Measurements from ENCODE around the gene HLA-DMB.
A peak's percentile ranks its signal among the peaks of the same experiment; 100 is the strongest.
"Not testable (repeated sequence)": the region's sequence is repeated elsewhere in the genome, so short reads cannot be mapped to it uniquely, and the experiment has no call there.

The HLA-DMB gene

DNA sequence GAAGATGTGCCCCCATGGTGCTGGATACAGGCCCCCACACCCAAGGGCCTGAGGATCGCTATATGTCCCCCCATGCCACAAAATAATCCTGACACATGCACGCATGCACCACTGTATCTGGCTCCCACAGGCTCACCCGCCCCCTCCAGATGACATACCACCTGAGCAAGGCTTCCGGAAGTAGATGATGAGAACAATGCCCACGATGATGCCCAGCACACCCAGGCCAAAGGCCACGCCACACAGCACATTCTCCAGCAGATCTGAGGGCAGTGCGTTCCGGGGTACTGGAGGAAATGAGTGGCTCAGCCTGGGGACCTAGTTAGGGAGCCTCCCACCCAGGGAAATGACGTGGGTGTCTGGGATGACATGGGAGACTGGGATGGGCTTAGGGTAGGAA, 8.3 kb upstream of the HLA-DMB start:
- no peak for DNase-seq

DNA sequence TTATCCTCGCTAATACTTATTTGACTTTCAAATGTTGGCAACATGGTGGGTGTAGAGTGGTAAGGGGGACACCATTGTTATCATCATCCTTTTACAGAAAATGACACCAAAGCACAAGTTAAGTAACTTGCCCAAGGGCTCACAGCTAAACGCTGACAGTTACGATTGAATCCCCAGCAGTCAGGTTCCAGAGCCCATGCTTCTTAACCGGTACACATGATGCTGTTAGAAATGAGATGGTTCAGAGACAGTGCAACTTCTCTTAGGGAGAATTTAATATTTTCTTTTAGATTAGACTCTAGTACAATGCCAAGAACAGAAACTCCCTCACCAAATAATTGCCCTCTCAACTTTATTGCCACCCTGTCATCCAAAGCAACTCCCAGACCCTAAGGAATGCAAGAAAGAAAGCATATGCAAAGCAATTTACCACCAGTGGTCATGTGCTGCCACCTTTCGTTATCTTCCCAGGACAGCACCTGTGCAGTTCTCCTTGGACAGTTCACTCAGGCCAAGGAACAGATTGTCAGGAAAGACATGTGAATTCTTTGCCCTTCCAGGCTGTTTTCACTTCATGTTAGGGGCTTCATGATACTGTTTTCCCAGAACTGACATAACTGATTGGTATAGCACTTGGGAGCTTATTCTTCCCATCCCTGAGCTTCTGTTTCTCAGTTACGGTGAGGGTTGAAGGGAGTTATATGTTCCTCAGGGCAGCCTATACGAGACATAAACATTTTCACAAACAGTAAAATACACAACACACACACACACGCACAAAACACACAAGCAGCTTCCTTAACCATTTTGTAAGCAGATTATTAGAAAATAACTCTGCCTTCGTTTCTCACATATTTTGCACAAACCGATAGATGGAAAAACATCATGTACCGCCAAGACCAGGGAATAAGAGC, 7.0 kb upstream of the HLA-DMB start:
- peak; percentile 57 for DNase-seq

DNA sequence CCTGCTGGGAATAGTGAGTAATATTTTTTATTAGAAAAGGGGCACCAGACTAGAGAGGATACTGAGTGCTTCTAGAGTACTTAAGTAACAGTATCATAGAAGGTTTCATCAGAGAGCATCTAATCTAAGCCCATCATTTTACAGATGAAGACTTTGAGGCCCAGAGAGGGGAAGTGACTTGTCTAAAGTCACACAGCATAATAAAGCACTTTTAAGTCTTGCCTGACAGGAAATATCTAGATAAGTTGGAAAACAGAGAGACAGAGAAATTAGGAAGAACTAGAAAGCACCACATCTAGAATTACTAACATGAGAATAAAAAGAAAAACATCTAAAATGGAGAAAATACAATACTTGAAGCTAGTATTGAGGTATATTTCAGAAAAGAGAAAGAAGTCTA, 6.1 kb upstream of the HLA-DMB start:
- DNase-seq: no peak

DNA sequence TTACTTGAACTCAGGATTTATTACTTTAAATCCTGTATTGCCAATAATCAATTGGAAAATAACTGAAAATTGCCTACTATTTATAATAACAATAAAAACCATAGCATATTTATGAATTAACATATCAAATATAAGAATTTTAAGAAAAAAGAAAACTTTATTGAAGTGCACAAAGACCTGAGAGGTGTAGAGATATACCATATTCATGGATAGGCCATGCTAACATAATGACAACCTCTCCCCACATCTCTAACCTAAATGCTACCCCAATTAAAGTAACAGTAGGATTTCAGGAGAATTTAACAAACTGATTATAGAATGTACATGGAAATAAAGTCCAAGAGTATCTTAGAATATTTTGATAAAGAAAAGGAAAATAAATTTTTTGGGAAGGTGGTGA, 5.1 kb upstream of the HLA-DMB start:
- DNase-seq: no peak

DNA sequence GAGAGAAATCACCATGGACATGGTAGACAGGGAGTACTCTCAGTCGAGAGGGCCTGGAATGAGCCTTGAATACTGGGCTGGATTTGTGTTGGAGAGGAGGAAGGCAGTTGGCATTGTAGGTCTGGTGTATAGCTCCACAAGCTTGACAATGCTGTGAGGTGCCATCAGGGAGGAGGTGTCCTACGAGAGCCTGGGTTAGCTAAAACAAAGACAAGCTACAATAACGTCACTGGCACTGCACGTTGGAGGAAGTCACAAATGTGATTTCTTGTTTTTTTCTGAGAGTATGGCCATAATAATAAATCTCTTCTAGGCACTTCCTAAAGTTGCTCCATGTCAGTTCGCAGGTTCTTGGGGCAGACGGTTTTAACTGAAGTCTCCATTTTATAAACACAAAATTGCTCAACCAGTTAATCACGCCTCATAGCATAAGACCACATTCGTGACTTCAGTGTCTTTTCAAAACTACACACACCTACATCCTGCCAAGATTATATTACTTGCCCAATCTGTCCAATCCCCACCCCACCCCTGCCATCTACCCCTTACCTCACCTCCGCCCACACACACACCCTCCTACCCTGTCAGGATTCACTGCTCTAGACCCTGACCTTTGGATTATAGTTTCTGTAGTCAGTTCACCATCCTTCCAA, 4.4 kb upstream of the HLA-DMB start:
- no peak for DNase-seq

DNA sequence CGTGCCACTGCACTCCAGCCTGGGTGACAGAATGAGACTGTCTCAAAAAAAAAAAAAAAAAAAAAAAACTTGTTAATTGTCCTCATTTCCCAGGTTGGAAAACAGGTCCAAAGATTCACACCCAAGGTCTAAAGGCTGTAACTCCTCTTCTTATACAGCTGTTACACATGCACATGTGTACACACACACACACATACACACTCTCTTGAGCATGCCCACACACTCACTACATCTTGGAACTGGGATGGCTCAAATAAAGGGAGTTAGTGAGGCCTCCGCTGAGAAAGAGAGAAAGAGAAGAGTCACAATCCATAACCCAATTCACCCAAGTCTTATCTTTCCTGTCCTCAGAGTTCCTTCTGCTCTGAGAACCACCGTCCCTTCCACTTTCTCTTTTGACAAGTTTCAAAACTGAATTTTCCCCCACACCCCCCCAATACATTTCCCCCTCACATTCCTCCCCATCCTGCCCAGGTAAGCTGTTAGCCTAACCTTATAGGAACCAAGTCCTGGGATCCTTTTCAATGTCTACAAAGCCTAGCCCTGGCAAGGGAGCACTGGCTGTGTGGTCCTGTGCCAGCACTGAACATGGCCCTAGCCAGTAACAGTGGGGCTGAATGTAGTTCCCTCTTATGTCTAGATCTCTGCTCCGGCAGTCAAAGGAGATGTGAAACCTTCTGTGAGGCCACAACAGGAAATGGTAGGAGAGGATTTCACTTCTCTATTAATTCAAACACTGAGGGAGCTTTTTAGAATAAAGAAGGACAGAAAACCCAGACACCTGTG, 3.2 kb upstream of the HLA-DMB start:
- DNase-seq: no peak

DNA sequence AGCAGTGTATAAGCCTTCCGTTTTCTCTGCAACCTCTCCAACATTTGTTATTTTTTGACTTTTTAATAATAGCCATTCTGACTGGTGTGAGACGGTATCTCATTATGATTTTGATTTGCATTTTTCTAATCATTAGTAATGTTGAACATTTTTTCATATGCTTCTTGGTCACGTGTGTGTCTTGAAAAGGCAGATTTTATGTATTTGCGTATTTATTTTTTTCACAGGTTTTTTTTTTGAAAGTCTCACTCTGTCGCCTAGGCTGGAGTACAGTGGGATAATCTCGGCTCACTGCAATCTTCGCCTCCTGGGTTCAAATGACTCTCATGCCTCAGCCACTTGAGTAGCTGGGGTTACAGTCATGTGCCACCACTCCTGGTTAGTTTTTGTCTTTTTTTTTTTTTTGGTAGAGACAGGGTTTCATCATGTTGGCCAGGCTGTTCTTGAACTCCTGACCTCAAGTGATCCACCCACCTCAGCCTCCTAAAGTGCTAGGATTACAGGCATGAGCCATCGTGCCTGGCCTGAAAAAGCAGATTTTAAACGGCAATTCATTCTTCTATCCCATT, 1.8 kb upstream of the HLA-DMB start:
- DNase-seq: not testable (repeated sequence)

DNA sequence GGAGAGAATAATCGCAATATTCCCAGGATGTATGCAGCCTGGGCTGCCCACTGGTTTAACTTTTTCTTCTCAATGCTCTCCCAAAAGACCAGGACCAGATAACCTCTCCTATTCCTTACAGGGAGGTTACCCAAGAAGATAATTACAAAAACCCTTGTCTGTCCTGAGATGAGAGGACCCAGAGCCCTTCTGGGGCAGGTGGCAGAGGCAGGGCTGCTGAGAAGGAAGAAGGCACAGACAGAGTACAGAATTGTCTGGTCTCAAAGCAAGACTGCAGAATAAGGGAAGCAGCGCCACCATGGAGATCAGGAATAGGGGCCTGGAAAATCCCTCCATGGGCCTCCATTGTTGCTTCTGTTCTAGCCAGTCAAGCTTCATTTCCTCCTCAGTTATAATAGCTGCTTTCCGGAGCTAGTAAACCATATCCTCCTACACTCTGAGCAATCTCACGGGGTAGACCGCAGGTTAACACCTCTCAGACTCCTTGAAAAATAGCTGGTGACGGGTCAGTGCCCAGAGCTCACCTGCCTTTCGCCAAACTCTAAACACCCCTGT, 463 bp upstream of the HLA-DMB start:
- no peak for DNase-seq

DNA sequence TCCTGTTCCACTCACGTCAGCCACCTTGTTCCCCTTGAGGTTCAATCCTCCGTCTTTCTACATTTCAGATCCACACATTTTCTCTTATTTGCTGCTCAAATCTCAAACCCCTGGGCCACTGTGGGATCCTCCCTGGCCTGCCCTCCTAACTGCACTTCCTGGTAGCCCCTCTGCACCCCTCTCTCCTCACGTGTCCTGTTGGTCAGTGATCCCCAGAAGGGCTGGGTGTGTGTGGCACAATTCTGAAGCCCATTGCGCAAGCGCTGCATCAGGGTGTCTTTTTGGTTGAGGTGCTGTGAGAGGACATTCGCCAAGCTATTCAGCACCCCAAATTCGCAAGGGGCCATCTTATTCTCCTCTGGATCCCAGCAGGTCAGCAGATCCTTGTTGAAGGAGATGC, 2.3 kb downstream of the HLA-DMB start:
- no peak for DNase-seq

DNA sequence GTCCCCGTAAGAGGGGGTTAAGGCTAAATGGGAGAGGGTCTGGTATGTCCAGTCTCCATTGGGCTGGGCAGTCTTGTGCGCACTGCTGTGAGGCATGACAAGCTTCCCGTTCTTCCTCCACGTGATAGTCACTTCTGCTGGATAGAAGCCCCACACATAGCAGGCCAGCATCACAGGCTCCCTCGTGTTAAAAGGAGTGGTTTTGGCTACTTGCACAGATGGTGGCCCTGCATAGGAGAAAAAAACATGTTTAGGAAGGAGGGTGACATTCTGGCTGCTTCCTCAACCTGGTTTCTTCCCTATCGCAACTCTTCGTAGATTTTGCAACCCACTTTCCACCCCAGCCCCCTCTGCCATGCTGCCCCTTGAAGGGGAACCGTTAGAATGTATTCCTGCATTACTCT, 3.6 kb downstream of the HLA-DMB start:
- DNase-seq: no peak

DNA sequence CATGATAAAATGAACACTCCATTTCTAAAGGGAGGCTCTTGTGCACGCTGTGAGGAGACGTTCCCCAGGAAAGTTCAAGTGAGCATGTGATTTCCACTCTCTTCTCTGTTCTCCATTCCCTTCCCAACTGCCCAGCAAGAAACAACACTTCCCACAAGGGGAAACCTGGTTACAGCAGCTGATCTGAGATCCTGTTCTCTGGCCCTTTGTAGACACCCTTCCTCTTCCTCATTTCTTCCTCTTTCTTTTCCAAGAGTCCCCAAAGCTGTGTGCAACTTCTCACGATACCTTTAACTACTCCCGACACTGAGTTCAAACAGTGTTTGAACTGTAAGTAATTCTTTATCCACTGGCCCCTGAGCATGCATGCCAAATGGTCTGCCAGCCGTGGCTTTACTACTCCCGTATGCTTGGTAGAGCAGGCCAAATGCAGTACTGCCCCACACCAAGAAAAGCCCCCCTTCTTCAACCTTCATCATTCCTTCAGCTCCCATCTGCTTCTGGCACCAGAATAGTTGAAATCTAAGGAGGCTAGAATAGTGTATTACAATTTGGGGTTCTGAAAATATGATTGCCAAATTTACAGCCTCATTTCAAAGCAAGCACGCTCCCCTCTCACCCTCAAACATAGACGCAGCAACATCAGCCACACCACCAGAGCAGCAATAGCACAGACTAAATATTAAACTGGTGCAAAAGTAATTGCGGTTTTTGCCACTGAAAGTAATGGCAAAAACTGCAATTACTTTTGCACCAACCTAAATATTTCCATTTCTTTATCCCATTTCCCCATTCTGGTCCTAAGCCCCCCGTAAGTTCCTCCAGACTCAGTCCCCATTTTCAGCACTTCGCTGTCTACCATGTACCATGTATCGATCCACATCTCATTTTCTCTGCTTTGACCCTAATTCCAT, 4.3 kb downstream of the HLA-DMB start:
- no peak for DNase-seq

DNA sequence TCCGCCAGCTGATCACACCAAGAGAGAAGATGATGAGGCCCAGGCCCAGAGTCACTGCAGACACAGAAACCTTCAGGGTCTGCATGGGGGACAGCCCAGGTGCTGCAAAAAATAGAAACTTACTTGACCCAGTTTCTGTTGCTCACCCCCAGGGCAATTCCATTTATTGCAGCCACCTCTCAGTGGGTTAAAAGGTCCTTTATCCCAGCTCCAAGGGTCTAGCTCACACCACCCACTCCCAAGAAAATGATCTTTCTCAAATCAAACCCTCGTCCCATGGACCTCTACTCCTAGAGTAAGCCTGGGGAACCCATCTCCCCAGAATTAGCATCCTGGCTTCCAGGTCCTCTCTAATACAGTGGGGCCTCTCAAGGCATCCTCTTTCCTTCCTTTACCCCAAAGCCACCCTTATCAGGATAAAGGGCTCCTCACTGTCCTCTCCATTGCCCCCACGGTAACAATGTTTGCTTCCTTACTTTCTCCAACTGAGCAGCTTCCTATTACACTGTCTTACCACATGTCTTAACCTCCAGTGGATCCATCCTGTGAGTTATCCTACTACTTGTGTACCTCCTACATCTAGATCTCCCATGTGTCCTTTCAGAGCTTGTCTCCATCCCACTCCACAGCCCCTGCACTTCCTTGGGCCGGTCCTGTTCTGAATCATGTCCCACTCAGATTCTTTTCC, 5.1 kb downstream of the HLA-DMB start:
- DNase-seq: no peak

DNA sequence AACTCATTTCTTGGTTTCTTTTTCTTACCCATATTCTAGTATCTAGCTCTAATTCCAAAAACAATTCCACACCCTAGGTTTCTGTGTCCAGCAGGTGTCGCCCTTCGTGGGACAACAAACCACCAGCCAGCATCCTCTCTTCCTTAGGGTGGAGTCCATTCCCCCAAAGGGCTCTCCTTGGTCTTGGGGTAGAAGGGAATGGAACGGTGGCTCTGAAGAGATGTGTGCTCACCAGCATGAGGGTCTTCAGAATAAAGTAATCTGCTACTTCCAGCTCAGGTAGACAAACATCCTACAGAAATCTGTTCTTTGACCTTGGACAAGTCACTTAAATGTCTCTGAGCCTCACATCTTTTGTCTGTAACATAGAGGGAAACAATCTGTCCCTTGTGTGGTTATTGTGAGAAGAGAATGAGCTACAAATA, 7.2 kb downstream of the HLA-DMB start:
- peak; percentile 73 for DNase-seq

DNA sequence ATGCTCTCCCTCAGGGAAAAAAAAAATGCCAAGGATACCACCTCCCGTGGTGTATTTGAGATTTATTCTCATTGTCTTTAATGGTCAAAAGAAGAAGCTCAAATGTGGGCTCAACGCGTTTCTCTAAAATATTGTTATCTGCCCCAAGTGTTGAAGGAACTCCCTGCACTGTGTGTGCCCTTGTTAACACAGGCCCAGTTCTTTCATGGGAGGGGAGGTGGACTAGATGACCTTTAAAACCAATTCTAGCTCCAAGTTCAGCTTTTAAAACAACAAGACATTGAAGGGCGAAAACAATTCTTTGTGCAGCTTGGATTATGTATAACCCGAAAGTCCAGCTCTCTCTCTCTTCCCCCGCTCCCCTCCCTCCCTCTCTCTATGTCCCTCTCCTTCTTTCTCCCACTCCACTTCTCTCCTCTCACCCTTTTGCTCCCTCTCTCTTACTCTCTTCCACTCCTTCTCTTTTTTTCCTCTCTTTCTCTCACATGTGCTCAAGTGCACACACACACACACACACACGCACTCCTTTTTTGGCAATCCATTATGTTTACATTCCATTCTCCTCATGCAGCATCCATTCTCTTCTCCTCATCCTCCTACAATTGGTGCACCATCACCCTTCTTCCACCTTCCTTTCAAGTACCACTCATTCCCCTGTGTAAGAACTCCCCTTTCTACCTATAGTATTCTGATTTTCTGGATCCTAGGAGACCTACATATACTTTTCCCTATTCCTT, 8.5 kb downstream of the HLA-DMB start:
- peak; percentile 61 for DNase-seq

DNA sequence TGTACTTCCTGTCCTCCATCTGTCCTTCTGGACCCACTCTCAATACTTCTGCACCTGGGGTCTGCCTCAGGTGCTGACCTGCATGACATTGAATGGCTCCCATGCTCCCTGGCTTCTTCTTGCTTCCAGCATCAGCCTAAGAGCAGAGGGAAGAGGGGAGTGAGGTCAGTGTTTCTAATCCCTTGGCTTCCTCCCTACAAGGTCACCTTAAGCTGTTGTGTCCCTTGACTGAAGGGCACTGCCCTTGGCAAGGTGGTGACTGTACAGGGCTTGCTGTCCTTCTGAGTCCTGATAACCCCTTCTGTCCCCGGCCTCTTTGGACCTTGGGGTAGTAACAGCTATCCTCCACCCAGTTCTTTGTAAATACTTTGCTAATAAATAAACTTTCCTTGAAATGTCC, 9.6 kb downstream of the HLA-DMB start:
- no peak for DNase-seq

DNA sequence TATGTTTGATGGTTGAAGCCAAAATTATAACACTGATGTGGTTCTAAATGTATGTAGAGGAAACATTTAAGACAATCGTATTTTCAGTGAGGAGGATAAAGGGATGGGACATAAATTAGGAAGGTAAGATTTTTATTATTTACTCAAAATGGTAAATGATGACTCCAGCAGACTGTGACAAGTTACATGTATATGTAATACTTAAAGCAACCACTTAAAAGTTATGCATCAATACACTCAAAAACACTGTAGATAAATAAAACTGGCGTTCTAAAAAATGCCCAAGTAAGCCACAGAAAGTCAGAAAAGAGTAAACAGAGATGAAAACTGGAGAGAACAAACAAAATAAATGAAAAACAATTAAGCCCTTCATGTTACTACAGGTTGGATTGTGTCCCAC, 18.7 kb downstream of the HLA-DMB start:
- no peak for DNase-seq

DNA sequence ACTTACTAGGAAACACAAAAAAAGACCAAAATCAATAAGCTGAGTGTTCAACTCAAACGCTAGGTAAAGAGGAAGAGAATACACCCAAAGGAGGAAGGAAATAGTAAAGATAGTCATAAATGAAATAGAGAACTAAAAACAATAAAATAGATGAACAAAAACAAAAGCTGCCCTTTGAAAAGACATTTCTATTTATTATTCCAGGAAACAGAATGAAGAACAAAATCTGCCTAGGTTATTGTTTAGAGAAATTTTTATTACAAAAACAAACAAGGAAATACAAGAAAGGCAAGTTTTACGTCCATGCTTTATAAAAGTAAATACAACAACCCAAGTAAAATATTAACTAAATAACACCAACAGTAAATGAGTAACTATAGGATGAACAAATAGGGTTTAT, 20.1 kb downstream of the HLA-DMB start:
- no peak for DNase-seq

DNA sequence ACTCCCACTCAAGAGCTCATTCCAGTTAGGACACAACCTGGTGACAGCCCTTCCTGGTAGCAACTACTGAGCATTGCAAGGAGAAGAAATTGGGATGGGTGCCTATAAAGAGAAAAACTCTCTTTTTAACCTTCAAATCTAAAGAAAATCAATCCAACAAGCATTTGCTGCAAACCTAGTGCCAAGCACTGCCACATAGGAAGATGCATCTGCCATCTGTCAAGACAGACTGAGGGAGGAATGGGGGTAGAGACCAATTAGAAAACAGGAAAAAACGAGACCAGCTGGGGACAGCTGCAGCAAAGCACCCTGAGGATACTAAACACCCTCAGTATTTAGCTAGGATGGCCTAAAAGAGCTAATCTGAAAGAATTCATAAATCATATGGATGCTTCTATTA, 27.9 kb downstream of the HLA-DMB start:
- no peak for DNase-seq

DNA sequence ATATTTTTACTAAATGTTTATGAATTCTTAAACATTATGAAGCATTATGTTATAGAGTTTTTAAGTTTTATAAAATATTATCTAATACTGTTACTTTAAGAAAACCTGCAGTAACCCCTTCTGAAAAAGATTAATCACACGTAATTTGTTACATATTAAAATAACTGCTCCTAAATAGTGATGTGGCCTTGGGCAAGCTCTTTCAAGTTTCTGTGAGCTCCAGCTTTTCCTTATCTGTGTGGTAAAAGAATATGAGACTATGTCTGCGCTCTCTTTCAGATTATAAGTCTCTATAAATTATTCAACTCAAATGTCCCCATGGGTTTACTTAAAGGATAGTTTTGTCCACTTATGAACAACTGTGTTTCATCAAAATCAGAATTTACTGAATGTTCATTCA, 31.9 kb downstream of the HLA-DMB start:
- no peak for DNase-seq

DNA sequence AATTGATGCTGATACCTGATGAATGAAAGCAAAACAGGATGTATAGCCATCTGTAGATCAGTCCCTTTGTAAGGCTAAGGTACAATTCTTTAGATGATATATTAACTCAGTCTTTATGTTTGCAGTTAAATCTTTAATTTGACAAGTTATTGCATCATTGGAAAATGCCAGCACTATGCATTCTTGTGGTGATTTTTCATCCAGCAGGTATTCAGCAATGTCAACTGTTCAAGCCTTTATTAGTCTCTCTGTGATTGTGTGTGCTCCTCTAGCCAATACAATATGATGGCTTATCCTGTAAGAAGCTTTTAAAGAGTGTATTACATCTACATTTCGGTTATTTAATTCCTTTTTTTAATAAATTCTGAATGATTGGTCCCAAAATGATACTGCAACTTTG, 34.3 kb downstream of the HLA-DMB start:
- peak; percentile 82 for DNase-seq
